ENCODE results near the gene FGFR3. TPM values are rescaled to one million over a fixed set of nuclear protein-coding genes. Genes with fewer than 3 reads are reported as not detected.

FGFR3 gene
- polyA plus RNA-seq, 1 of the 3 experiments (the other 2 are of a cell fraction) = 1.1 TPM

GRCh38 chr4:1805493-1806222 lies 12.6 kb downstream of the FGFR3 start:
- no peak overlapping the region for H3K4me3 ChIP-seq (ENCODE audit: low read depth in 2 of 2, low read length in 1 of 2)
- no peak overlapping the region for H3K27ac ChIP-seq (ENCODE audit: low read depth in 2 of 2, low read length in 1 of 2)
- H3F3A ChIP-seq (replicated peaks; ENCODE audit: insufficient read depth) = peaks cover 3% of the 10 kb centered on the region
- no peaks in the 10 kb centered on the region for H3K27me3 ChIP-seq (ENCODE audit: insufficient read depth)
- H3K4me2 ChIP-seq = no peak overlapping the region
- no peaks in the 10 kb centered on the region for H4K20me1 ChIP-seq (ENCODE audit: insufficient read depth)
- H3K79me2 ChIP-seq (ENCODE audit: insufficient read depth) = no peaks in the 10 kb centered on the region
- 89% methylated on average over 20 of the region's 47 CpGs for WGBS (ENCODE audit: low lambda C conversion rate)
- CTCF ChIA-PET = interaction anchor here (1.1 to 11.2 kb wide), 4 partner anchors 49 to 94 kb away, joined by 3 to 166 read pairs (median 63); no protein-coding TSS in a partner anchor
- H3K36me3 ChIP-seq (replicated peaks in 1 of 2; ENCODE audit: control insufficient read depth in 1 of 2, insufficient read depth in 2 of 2, low read length in 1 of 2) = no peaks in the 10 kb centered on the region
- no peak overlapping the region for H3K9ac ChIP-seq
- no peak for DNase-seq
- H2AFZ ChIP-seq (ENCODE audit: low read depth) = no peak overlapping the region
- no peaks in the 10 kb centered on the region for H3K9me3 ChIP-seq
- POLR2A ChIA-PET = no interaction called here
- no peaks in the 10 kb centered on the region for H3K9me2 ChIP-seq
- H3K4me1 ChIP-seq (ENCODE audit: control insufficient read depth in 1 of 2, insufficient read depth in 2 of 2, low read depth in 1 of 2, low read length in 1 of 2) = peaks cover 0 to 3% of the 10 kb centered on the region in 2 experiments; a peak in 1 of 4 replicates
- TF ChIP-seq, protein P1, sequence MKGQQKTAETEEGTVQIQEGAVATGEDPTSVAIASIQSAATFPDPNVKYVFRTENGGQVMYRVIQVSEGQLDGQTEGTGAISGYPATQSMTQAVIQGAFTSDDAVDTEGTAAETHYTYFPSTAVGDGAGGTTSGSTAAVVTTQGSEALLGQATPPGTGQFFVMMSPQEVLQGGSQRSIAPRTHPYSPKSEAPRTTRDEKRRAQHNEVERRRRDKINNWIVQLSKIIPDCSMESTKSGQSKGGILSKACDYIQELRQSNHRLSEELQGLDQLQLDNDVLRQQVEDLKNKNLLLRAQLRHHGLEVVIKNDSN (IDR thresholded peaks at IDR 0.05; ENCODE audit: borderline replicate concordance, low read depth) = no peak
- TF ChIP-seq GABPA (IDR thresholded peaks at IDR 0.05; ENCODE audit: low read depth) (no peak), MAX (IDR thresholded peaks at IDR 0.05; ENCODE audit: low read depth) (no peak), RAD21 (IDR thresholded peaks at IDR 0.05; ENCODE audit: low read length) (no peak), CTCF (IDR thresholded peaks at IDR 0.05) (no peak), NFIC (IDR thresholded peaks at IDR 0.05; ENCODE audit: borderline replicate concordance) (no peak), TEAD4 (IDR thresholded peaks at IDR 0.05; ENCODE audit: borderline replicate concordance, insufficient read depth) (no peak), RXRA (IDR thresholded peaks at IDR 0.05; ENCODE audit: borderline replicate concordance, low read depth) (no peak), RCOR1 (IDR thresholded peaks at IDR 0.05; ENCODE audit: low read length) (no peak), NRF1 (IDR thresholded peaks at IDR 0.05; ENCODE audit: low read depth, low read length) (no peak), TAF1 (IDR thresholded peaks at IDR 0.05; ENCODE audit: borderline replicate concordance, low read depth, low read length) (no peak), FOSL2 (IDR thresholded peaks at IDR 0.05; ENCODE audit: borderline replicate concordance, low read depth) (no peak)
- TF ChIP-seq, protein P2, sequence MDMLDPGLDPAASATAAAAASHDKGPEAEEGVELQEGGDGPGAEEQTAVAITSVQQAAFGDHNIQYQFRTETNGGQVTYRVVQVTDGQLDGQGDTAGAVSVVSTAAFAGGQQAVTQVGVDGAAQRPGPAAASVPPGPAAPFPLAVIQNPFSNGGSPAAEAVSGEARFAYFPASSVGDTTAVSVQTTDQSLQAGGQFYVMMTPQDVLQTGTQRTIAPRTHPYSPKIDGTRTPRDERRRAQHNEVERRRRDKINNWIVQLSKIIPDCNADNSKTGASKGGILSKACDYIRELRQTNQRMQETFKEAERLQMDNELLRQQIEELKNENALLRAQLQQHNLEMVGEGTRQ (IDR thresholded peaks at IDR 0.05; ENCODE audit: borderline replicate concordance, low read depth, low read length) = no peak
- TF ChIP-seq, protein P3, sequence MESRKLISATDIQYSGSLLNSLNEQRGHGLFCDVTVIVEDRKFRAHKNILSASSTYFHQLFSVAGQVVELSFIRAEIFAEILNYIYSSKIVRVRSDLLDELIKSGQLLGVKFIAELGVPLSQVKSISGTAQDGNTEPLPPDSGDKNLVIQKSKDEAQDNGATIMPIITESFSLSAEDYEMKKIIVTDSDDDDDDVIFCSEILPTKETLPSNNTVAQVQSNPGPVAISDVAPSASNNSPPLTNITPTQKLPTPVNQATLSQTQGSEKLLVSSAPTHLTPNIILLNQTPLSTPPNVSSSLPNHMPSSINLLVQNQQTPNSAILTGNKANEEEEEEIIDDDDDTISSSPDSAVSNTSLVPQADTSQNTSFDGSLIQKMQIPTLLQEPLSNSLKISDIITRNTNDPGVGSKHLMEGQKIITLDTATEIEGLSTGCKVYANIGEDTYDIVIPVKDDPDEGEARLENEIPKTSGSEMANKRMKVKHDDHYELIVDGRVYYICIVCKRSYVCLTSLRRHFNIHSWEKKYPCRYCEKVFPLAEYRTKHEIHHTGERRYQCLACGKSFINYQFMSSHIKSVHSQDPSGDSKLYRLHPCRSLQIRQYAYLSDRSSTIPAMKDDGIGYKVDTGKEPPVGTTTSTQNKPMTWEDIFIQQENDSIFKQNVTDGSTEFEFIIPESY (IDR thresholded peaks at IDR 0.05; ENCODE audit: borderline replicate concordance, low read depth) = no peak

All from SK-N-SH (cell line).